ENCODE data around the gene PARVG.

GRCh38 chr22:44214764-44215163 lies 34.0 kb downstream of the PARVG start:
- TF ChIP-seq EZH2 (IDR thresholded peaks at IDR 0.05; ENCODE audit: insufficient read depth, poor library complexity, severe bottlenecking) (no peak), EZH2phosphoT487 (IDR thresholded peaks at IDR 0.05; ENCODE audit: insufficient read depth, low read depth) (no peak)

All from GM23248 (cell line).